A549 (cell line): ENCODE results near the gene SLC26A2. TPM values are rescaled to one million over a fixed set of nuclear protein-coding genes. Genes with fewer than 3 reads are reported as not detected.
A peak's percentile ranks its signal among the peaks of the same experiment; 100 is the strongest.

Experiments
- ATAC-seq, 2 experiments: fragments of 200-7000 bp in 1 of 2; fragments of >200 bp in 1 of 2; cut with Nextera tagmentation in 1 of 2; cut with Tn5 transposase in 1 of 2; 3 replicates each; pipeline versions ENCODE4 v1.8.0 to v1.9.1; 2018 to 2020; ENCODE audit warnings: mild to moderate bottlenecking in 1 of 2, moderate library complexity in 1 of 2
- CTCF ChIA-PET: fragments of 300-600 bp; sonication (Branson Sonifier 250); formaldehyde crosslinking; extraction: SDS; loops from one replicate; lab custom pipeline; 2021; ENCODE audit warnings: antibody characterized with exemption, inconsistent platforms; lab: Yijun Ruan, JAX
- POLR2A ChIA-PET: fragments of 350-600 bp; formaldehyde crosslinking; extraction: SDS; loops from one replicate; lab custom pipeline; 2021; ENCODE audit warnings: antibody characterized with exemption, inconsistent platforms; lab: Yijun Ruan, JAX
- DNase-seq, 2 experiments: peaks; one replicate each; pipeline versions ENCODE4 v3.0.0 to v3.0.0-alpha.2; 2011 to 2016; ENCODE audit warnings: low read depth in 1 of 2, low spot score in 1 of 2
- FAIRE-seq: peaks from 2 replicates; lab custom pipeline; 2011; peaks lifted over from hg19 to GRCh38; lab: Jason Lieb, UNC
- H3K27ac ChIP-seq, 2 experiments: fragments of >200 bp; sonication (Bioruptor Twin); formaldehyde crosslinking; 3 replicates each; pipeline ENCODE4 v1.5.1; 2016 to 2017
- H3K4me1 ChIP-seq: fragments of >200 bp; sonication (Bioruptor Twin); formaldehyde crosslinking; 3 replicates; pipeline ENCODE4 v1.6.1; 2016
- H3K4me2 ChIP-seq: fragments of >200 bp; sonication (Bioruptor Twin); formaldehyde crosslinking; 3 replicates; pipeline ENCODE4 v1.6.1; 2016
- H3K4me3 ChIP-seq: fragments of >200 bp; sonication (Bioruptor Twin); formaldehyde crosslinking; 3 replicates; pipeline ENCODE4 v1.5.1; 2016
- H3K9me3 ChIP-seq: fragments of >200 bp; sonication (Bioruptor Twin); formaldehyde crosslinking; 3 replicates; pipeline ENCODE4 v1.6.1; 2016
- BCL3 ChIP-seq: fragments of >200 bp; sonication (Bioruptor Twin); formaldehyde crosslinking; IDR thresholded peaks from 3 replicates; pipeline ENCODE4 v1.6.1; 2016
- FOSL2 ChIP-seq, 2 experiments: fragments of 450-650 bp in 1 of 2; fragments of >200 bp in 1 of 2; sonication (Bioruptor Twin) in 1 of 2; formaldehyde crosslinking; IDR thresholded peaks; 2 replicates each; pipeline versions ENCODE4 v1.5.0 to v1.6.1; 2016 to 2020; ENCODE audit warnings: mild to moderate bottlenecking in 1 of 2, moderate library complexity in 1 of 2
- MAX ChIP-seq: IDR thresholded peaks from 2 replicates; pipeline ENCODE4 v1.6.1; 2012
- WGBS: methylation state at CpG from one replicate; pipeline ENCODE4 v1.1.6; 2017; ENCODE audit errors: missing lambda C conversion rate; 5-methylcytosine and 5-hydroxymethylcytosine counted together
- polyA plus RNA-seq, 4 experiments: library from polyadenylated mRNA; depleted of rRNA in 3 of 4; stranded (reverse); fragments of >200 nt; fragmentation: RNase III in 1 of 4; extraction: RNeasy Plus Mini Kit Qiagen cat#74134 plus additional on column Dnase treatment in 1 of 4; gene quantifications; 2 replicates in 3 of 4; 3 replicates in 1 of 4; pipeline ENCODE4 v1.2.3, GENCODE V29; 2011 to 2017
- small RNA-seq, 6 experiments: library from RNA; depleted of rRNA; stranded (forward); fragments of <200 nt; gene quantifications; one replicate each; pipeline ENCODE3, GENCODE V24; 2012

Gene SLC26A2
- polyA plus RNA-seq, 2 of the 4 experiments (the other 2 are of a cell fraction), result 31.9 to 32.2 TPM

GRCh38 chr5:150036513-150036912 lies 76.0 kb downstream of the SLC26A2 start:
- peak; percentile 58 to 73 for DNase-seq
- ChIA-PET POLR2A (interaction anchor here (0.7 to 2.1 kb wide), 3 partner anchors 24 to 36 kb away, joined by 3 to 8 read pairs (median 4); partner anchors contain the start of genes HMGXB3 and TIGD6), CTCF (interaction anchor here (0.9 to 2.1 kb wide), 12 partner anchors 9 to 202 kb away, joined by 3 to 8 read pairs (median 4); no protein-coding TSS in a partner anchor)
- no peak for FAIRE-seq
- Histone ChIP-seq H3K4me1 (peaks cover 19% of the 10 kb centered on the region), H3K27ac (peak overlapping the region in 1 of 2 experiments; percentile 59; a peak in 2 of 6 replicates), H3K9me3 (no peaks in the 10 kb centered on the region), H3K4me2 (peak overlapping the region; percentile 29; the same call in 2 of the 3 replicates), H3K4me3 (no peak overlapping the region)
- WGBS, result 23% methylated on average over 9 of the region's 9 CpGs
- peak; percentile 98 to 99 for ATAC-seq
- 0 out of 2 replicates have a peak, but pooled peaks have one; percentile 30 for TF ChIP-seq FOSL2 (IDR thresholded peaks at IDR 0.05)
- TF ChIP-seq FOSL2 (CRISPR knock-in tag; IDR thresholded peaks at IDR 0.05), result peak; percentile 66
- TF ChIP-seq MAX, result 0 out of 2 replicates have a peak, but pooled peaks have one; percentile 33
- no peak for TF ChIP-seq BCL3
- TF ChIP-seq, all 56 proteins: peak for 2

Small RNA genes lying within 50 kb of the gene (small RNA-seq; reads per million reads assigned to genes)
- 0 reads per million in 6 experiments for gene RF00019

Other genes with a start within 250 kb of the SLC26A2 start
- 1.0 and 1.1 TPM in 2 replicates for gene PPARGC1B, start 230.4 kb upstream of the SLC26A2 start, polyA plus RNA-seq (2011; rRNA removed)
- gene PPARGC1B, start 230.4 kb upstream of the SLC26A2 start, polyA plus RNA-seq (2017; fragmentation: RNase III; extraction: RNeasy Plus Mini Kit Qiagen cat#74134 plus additional on column Dnase treatment), result 1.5 to 1.7 TPM (median 1.7 TPM) in 3 replicates
- 0.30 and 0.35 TPM in 2 replicates for gene PDE6A, start 16.0 kb upstream of the SLC26A2 start, polyA plus RNA-seq (2011; rRNA removed)
- 0.20 to 0.30 TPM (median 0.28 TPM) in 3 replicates for gene PDE6A, start 16.0 kb upstream of the SLC26A2 start, polyA plus RNA-seq (2017; fragmentation: RNase III; extraction: RNeasy Plus Mini Kit Qiagen cat#74134 plus additional on column Dnase treatment)
- gene TIGD6, start 39.9 kb downstream of the SLC26A2 start, polyA plus RNA-seq (2011; rRNA removed), result 7.3 and 8.4 TPM in 2 replicates
- gene TIGD6, start 39.9 kb downstream of the SLC26A2 start, polyA plus RNA-seq (2017; fragmentation: RNase III; extraction: RNeasy Plus Mini Kit Qiagen cat#74134 plus additional on column Dnase treatment), result 4.2 to 4.4 TPM (median 4.3 TPM) in 3 replicates
- gene HMGXB3, start 40.0 kb downstream of the SLC26A2 start, polyA plus RNA-seq (2011; rRNA removed), result 34.1 and 37.2 TPM in 2 replicates
- gene HMGXB3, start 40.0 kb downstream of the SLC26A2 start, polyA plus RNA-seq (2017; fragmentation: RNase III; extraction: RNeasy Plus Mini Kit Qiagen cat#74134 plus additional on column Dnase treatment), result 19.6 to 20.5 TPM (median 19.9 TPM) in 3 replicates
- 0.06 and 0.12 TPM in 2 replicates for gene CSF1R, start 125.8 kb downstream of the SLC26A2 start, polyA plus RNA-seq (2011; rRNA removed)
- not detected in 3 replicates for gene CSF1R, start 125.8 kb downstream of the SLC26A2 start, polyA plus RNA-seq (2017; fragmentation: RNase III; extraction: RNeasy Plus Mini Kit Qiagen cat#74134 plus additional on column Dnase treatment)
- gene PDGFRB, start 195.1 kb downstream of the SLC26A2 start, polyA plus RNA-seq (2011; rRNA removed), result 0.15 and 0.22 TPM in 2 replicates
- gene PDGFRB, start 195.1 kb downstream of the SLC26A2 start, polyA plus RNA-seq (2017; fragmentation: RNase III; extraction: RNeasy Plus Mini Kit Qiagen cat#74134 plus additional on column Dnase treatment), result 0.05 to 0.24 TPM (median 0.22 TPM) in 3 replicates
- not detected in 2 replicates for gene CDX1, start 206.0 kb downstream of the SLC26A2 start, polyA plus RNA-seq (2011; rRNA removed)
- not detected in 3 replicates for gene CDX1, start 206.0 kb downstream of the SLC26A2 start, polyA plus RNA-seq (2017; fragmentation: RNase III; extraction: RNeasy Plus Mini Kit Qiagen cat#74134 plus additional on column Dnase treatment)
- gene SLC6A7, start 229.3 kb downstream of the SLC26A2 start, polyA plus RNA-seq (2011; rRNA removed), result not detected in 2 replicates
- gene SLC6A7, start 229.3 kb downstream of the SLC26A2 start, polyA plus RNA-seq (2017; fragmentation: RNase III; extraction: RNeasy Plus Mini Kit Qiagen cat#74134 plus additional on column Dnase treatment), result not detected in 3 replicates